Hepatocyte (in vitro differentiated cells): Measurements from ENCODE around the gene GATAD2A. TPM values are rescaled to one million over a fixed set of nuclear protein-coding genes. Genes with fewer than 3 reads are reported as not detected.

Experiments used
- DNase-seq: peaks from one replicate; pipeline ENCODE4 v3.0.0-alpha.2; 2016; ENCODE audit warnings: low spot score
- H2AFZ ChIP-seq: fragments of 200-600 bp; sonication (generic); 2 replicates; pipeline ENCODE4 v1.6.0; 2016; ENCODE audit warnings: antibody characterized with exemption, mild to moderate bottlenecking
- H3K27ac ChIP-seq: fragments of 200-600 bp; sonication (generic); 2 replicates; pipeline ENCODE4 v1.5.1; 2016; ENCODE audit warnings: mild to moderate bottlenecking
- H3K27me3 ChIP-seq: fragments of 200-600 bp; sonication (generic); 2 replicates; pipeline ENCODE4 v1.6.1; 2016
- H3K36me3 ChIP-seq: fragments of 200-600 bp; sonication (generic); replicated peaks from 2 replicates; pipeline ENCODE4 v1.5.1; 2016; ENCODE audit warnings: low read depth; ENCODE audit not compliant: insufficient read depth
- H3K4me1 ChIP-seq: fragments of 200-600 bp; sonication (generic); 2 replicates; pipeline ENCODE4 v1.5.1; 2016; ENCODE audit warnings: mild to moderate bottlenecking, moderate library complexity; ENCODE audit not compliant: insufficient read depth
- H3K4me2 ChIP-seq: fragments of 200-600 bp; sonication (generic); 2 replicates; pipeline ENCODE4 v1.6.0; 2016
- H3K4me3 ChIP-seq: fragments of 200-600 bp; sonication (generic); 2 replicates; pipeline ENCODE4 v1.5.1; 2016; ENCODE audit warnings: mild to moderate bottlenecking
- H3K79me2 ChIP-seq: fragments of 200-600 bp; sonication (generic); 2 replicates; pipeline ENCODE4 v1.6.0; 2017; ENCODE audit warnings: mild to moderate bottlenecking
- H3K9me2 ChIP-seq: fragments of 200-600 bp; sonication (generic); replicated peaks from 2 replicates; pipeline ENCODE4 v1.6.0; 2017; ENCODE audit warnings: mild to moderate bottlenecking; ENCODE audit not compliant: insufficient read depth
- H3K9me3 ChIP-seq: fragments of 200-600 bp; sonication (generic); 2 replicates; pipeline ENCODE4 v1.5.1; 2016; ENCODE audit warnings: low read depth, mild to moderate bottlenecking
- H4K20me1 ChIP-seq: fragments of 200-600 bp; sonication (generic); 2 replicates; pipeline ENCODE4 v1.6.0; 2016; ENCODE audit warnings: mild to moderate bottlenecking; ENCODE audit not compliant: insufficient read depth, poor library complexity, severe bottlenecking
- CTCF ChIP-seq: fragments of 200-600 bp; sonication (generic); IDR thresholded peaks from 2 replicates; pipeline ENCODE4 v1.5.1; 2016; ENCODE audit warnings: antibody characterized with exemption, mild to moderate bottlenecking; ENCODE audit not compliant: poor library complexity
- EZH2 ChIP-seq: fragments of 200-600 bp; sonication (generic); IDR thresholded peaks from 2 replicates; pipeline ENCODE4 v1.6.1; 2016; ENCODE audit warnings: antibody characterized with exemption, mild to moderate bottlenecking, borderline replicate concordance
- EZH2phosphoT487 ChIP-seq: fragments of 200-600 bp; sonication (generic); IDR thresholded peaks from one replicate; pipeline ENCODE4 v1.6.1; 2018; ENCODE audit warnings: antibody characterized with exemption, mild to moderate bottlenecking, low read depth, moderate library complexity; ENCODE audit not compliant: unreplicated experiment, severe bottlenecking
- WGBS: methylation state at CpG from one replicate; pipeline ENCODE4 v1.1.6; 2016; ENCODE audit warnings: low lambda C conversion rate; ENCODE audit errors: missing lambda C conversion rate; 5-methylcytosine and 5-hydroxymethylcytosine counted together
- polyA plus RNA-seq: library from polyadenylated mRNA; unstranded; fragments of >200 nt; fragmentation: Nextera tagmentation; extraction: Ambion mirVana; gene quantifications from 2 replicates; pipeline ENCODE4 v1.2.1, GENCODE V29; 2016
- total RNA-seq: library from RNA; depleted of rRNA; stranded (reverse); fragments of >200 nt; gene quantifications from 2 replicates; pipeline ENCODE4 v1.2.3, GENCODE V29; 2014

GATAD2A gene
- total and polyA plus RNA-seq, 2 experiments from 2014 or later: 35.3 to 35.7 TPM

- no peak overlapping the region for H3K4me3 ChIP-seq
- no peak for DNase-seq
Measured at GRCh38 chr19:19538785-19539166, 133.3 kb downstream of the GATAD2A start.

GRCh38 chr19:19539698-19540063, 134.2 kb downstream of the GATAD2A start:
- no peak overlapping the region for H3K27ac ChIP-seq
- no peaks in the 10 kb centered on the region for H3K27me3 ChIP-seq
- TF ChIP-seq EZH2phosphoT487 (no peak), EZH2 (no peak), CTCF (no peak)
- H3K9me2 ChIP-seq: no peaks in the 10 kb centered on the region
- peaks cover 13% of the 10 kb centered on the region for H3K4me1 ChIP-seq
- H3K4me2 ChIP-seq: no peak overlapping the region
- no peak overlapping the region for H3K4me3 ChIP-seq
- no peak overlapping the region for H2AFZ ChIP-seq
- H3K36me3 ChIP-seq: no peaks in the 10 kb centered on the region
- no peaks in the 10 kb centered on the region for H4K20me1 ChIP-seq
- H3K9me3 ChIP-seq: no peaks in the 10 kb centered on the region
- no peak for DNase-seq
- H3K79me2 ChIP-seq: no peaks in the 10 kb centered on the region
- 85% methylated on average over 15 of the region's 19 CpGs for WGBS

More at GRCh38 chr19:19538785-19539166, 133.3 kb downstream of the GATAD2A start:
- H3K9me3 ChIP-seq: no peaks in the 10 kb centered on the region
- no peaks in the 10 kb centered on the region for H3K36me3 ChIP-seq
- WGBS: 50% methylated on average over 7 of the region's 7 CpGs
- peak overlapping the region; percentile 14 for H2AFZ ChIP-seq
- no peak overlapping the region for H3K27ac ChIP-seq
- no peaks in the 10 kb centered on the region for H3K79me2 ChIP-seq
- peak overlapping the region; percentile 96 for H3K4me2 ChIP-seq
- no peaks in the 10 kb centered on the region for H3K9me2 ChIP-seq
- TF ChIP-seq CTCF: no peak
- TF ChIP-seq EZH2: no peak
- H4K20me1 ChIP-seq: no peaks in the 10 kb centered on the region
- peaks cover 19% of the 10 kb centered on the region for H3K4me1 ChIP-seq
- H3K27me3 ChIP-seq: no peaks in the 10 kb centered on the region

GRCh38 chr19:19540064-19540714, 134.7 kb downstream of the GATAD2A start:
- Histone ChIP-seq H2AFZ (no peak overlapping the region), H3K9me2 (no peaks in the 10 kb centered on the region), H3K9me3 (no peaks in the 10 kb centered on the region), H3K27ac (no peak overlapping the region), H3K4me3 (no peak overlapping the region), H4K20me1 (no peaks in the 10 kb centered on the region), H3K4me1 (peaks cover 13% of the 10 kb centered on the region), H3K27me3 (no peaks in the 10 kb centered on the region), H3K36me3 (no peaks in the 10 kb centered on the region), H3K4me2 (peak overlapping the region; percentile 62), H3K79me2 (no peaks in the 10 kb centered on the region)
- DNase-seq: peak; percentile 53
- WGBS: 91% methylated on average over 37 of the region's 74 CpGs
- TF ChIP-seq CTCF (no peak), EZH2phosphoT487 (no peak), EZH2 (no peak)
